Calu3 (cell line): ENCODE measurements around the gene FAM111A. TPM values are rescaled to one million over a fixed set of nuclear protein-coding genes. Genes with fewer than 3 reads are reported as not detected.
"Not testable (repeated sequence)": the region's sequence is repeated elsewhere in the genome, so short reads cannot be mapped to it uniquely, and the experiment has no call there.

Experiments used
- Bru-seq: library from RNA; stranded (reverse); fragments of 400-500 nt; gene quantifications from one replicate; lab custom pipeline; 2021; lab: Mats Ljungman, UMichigan
- BruChase-seq, 2 experiments: library from RNA; stranded (reverse); fragments of 400-500 nt; gene quantifications; one replicate each; lab custom pipeline; 2021; lab: Mats Ljungman, UMichigan
- BruUV-seq: library from RNA; stranded (reverse); fragments of 400-500 nt; replicated peaks from 2 replicates; lab custom pipeline; 2021; lab: Mats Ljungman, UMichigan
- CTCF ChIA-PET: fragments of 300-600 bp; sonication (Branson Sonifier 250); formaldehyde crosslinking; loops from one replicate; lab custom pipeline; 2022; ENCODE audit warnings: antibody characterized with exemption; lab: Charles Lee
- DNase-seq: peaks from one replicate; pipeline ENCODE4 v3.0.0; 2022
- H3K27ac Mint-ChIP-seq: one replicate; pipeline ENCODE4 v1.8.0; 2022; ENCODE audit warnings: mixed read lengths; ENCODE audit not compliant: unreplicated experiment
- H3K27me3 Mint-ChIP-seq: one replicate; pipeline ENCODE4 v1.8.0; 2022; ENCODE audit warnings: mixed read lengths; ENCODE audit not compliant: unreplicated experiment
- H3K36me3 Mint-ChIP-seq: one replicate; pipeline ENCODE4 v1.8.0; 2022; ENCODE audit warnings: mild to moderate bottlenecking, moderate library complexity, mixed read lengths; ENCODE audit not compliant: insufficient read depth, unreplicated experiment
- H3K4me1 Mint-ChIP-seq: one replicate; pipeline ENCODE4 v1.8.0; 2022; ENCODE audit warnings: mild to moderate bottlenecking, low read depth, mixed read lengths; ENCODE audit not compliant: unreplicated experiment
- H3K4me3 Mint-ChIP-seq: one replicate; pipeline ENCODE4 v1.8.0; 2022; ENCODE audit warnings: mild to moderate bottlenecking, low read depth, moderate library complexity, mixed read lengths; ENCODE audit not compliant: unreplicated experiment
- H3K9me3 Mint-ChIP-seq: one replicate; pipeline ENCODE4 v1.8.0; 2022; ENCODE audit warnings: low read depth, mixed read lengths; ENCODE audit not compliant: unreplicated experiment
- CTCF ChIP-seq: fragments of 200-600 bp; IDR thresholded peaks from one replicate; pipeline ENCODE4 v1.8.0; 2022; ENCODE audit warnings: antibody characterized with exemption; ENCODE audit not compliant: unreplicated experiment
- intact Hi-C: fragments of 100-400 bp; cut with micrococcal nuclease; formaldehyde crosslinking; loops from one replicate; pipeline ENCODE4 v1.10.0; 2022; ENCODE audit not compliant: unreplicated experiment
- long read RNA-seq: library from polyadenylated mRNA; stranded (forward); transcript quantifications from one replicate; pipeline ENCODE4 v2.0.0, GENCODE V29; 2022
- total RNA-seq: library from RNA; stranded (reverse); gene quantifications from 2 replicates; pipeline ENCODE4 v1.2.3, GENCODE V29; 2022

Gene FAM111A
- total RNA-seq (87.9 and 91.6 TPM in 2 replicates), Bru-seq, nascent RNA (percentile 96 among the genes with signal in this experiment), BruChase-seq, experiment 1, labeled RNA remaining after a 6-hour chase (percentile 98 among the genes with signal in this experiment), BruChase-seq, experiment 2, labeled RNA remaining after a 2-hour chase (percentile 99 among the genes with signal in this experiment)
- long read RNA-seq, transcript FAM111A-201 (4 exons, 3,592 nt) = major isoform, 12 of 41 reads
- long read RNA-seq, partial matches to known transcripts = 2 of 41 reads
- long read RNA-seq, other reads (novel, unspliced or antisense) = 24 of 41 reads

GRCh38 chr11:59142530-59143507 is at the start of gene FAM111A:
FAM111A (plus strand) TSS chr11:59142856; CDS start chr11:59148873, 6,017 bp downstream.
- TF ChIP-seq CTCF = peak; percentile 14
- Mint-ChIP-seq H3K9me3 (no peaks in the 10 kb centered on the region), H3K27ac (peak within 1 kb of the TSS; percentile 93), H3K36me3 (peaks cover 44% of the 10 kb centered on the region), H3K4me1 (peaks cover 48% of the 10 kb centered on the region), H3K4me3 (peak within 1 kb of the TSS; percentile 97), H3K27me3 (no peaks in the 10 kb centered on the region)
- peak; percentile 88 for DNase-seq
- TSS peak; percentile 41 for BruUV-seq
- intact Hi-C loops = loop anchor here (2.0 to 10.0 kb wide), 2 partner anchors 36 to 218 kb away; partner anchors contain the start of gene FAM111B
- CTCF ChIA-PET = interaction anchor here (0.6 to 1.7 kb wide), 4 partner anchors 12 to 51 kb away, joined by 3 to 12 read pairs (median 6); partner anchors contain the start of gene FAM111B

- H3K9me3 Mint-ChIP-seq, DNase-seq, BruUV-seq, intact Hi-C loops, H3K4me1 Mint-ChIP-seq, H3K27me3 Mint-ChIP-seq, H3K4me3 Mint-ChIP-seq, H3K27ac Mint-ChIP-seq, CTCF ChIA-PET, H3K36me3 Mint-ChIP-seq: not testable (repeated sequence)
Measured at GRCh38 chr11:59093576-59093975, 49.1 kb upstream of the FAM111A start.

- H3K27ac Mint-ChIP-seq, H3K36me3 Mint-ChIP-seq, H3K4me3 Mint-ChIP-seq, H3K4me1 Mint-ChIP-seq, BruUV-seq, DNase-seq, CTCF ChIA-PET, H3K27me3 Mint-ChIP-seq, intact Hi-C loops, H3K9me3 Mint-ChIP-seq: not testable (repeated sequence)
Measured at GRCh38 chr11:59095225-59095624, 47.4 kb upstream of the FAM111A start.

GRCh38 chr11:59095972-59096575 is 46.6 kb upstream of the FAM111A start:
- intact Hi-C loops = loop anchor here (2.0 kb wide), 1 partner anchor 41 kb away; no protein-coding TSS in a partner anchor

GRCh38 chr11:59097113-59097708 is 45.4 kb upstream of the FAM111A start:
- Mint-ChIP-seq H3K36me3 (peaks cover 5% of the 10 kb centered on the region), H3K9me3 (no peaks in the 10 kb centered on the region), H3K4me3 (no peak overlapping the region), H3K4me1 (peaks cover 10% of the 10 kb centered on the region), H3K27ac (no peak overlapping the region), H3K27me3 (no peaks in the 10 kb centered on the region)
- peak; percentile 75 for DNase-seq
- CTCF ChIA-PET = interaction anchor here (0.7 to 2.3 kb wide), 2 partner anchors 61 to 101 kb away, joined by 3 to 10 read pairs; no protein-coding TSS in a partner anchor
- no TSS peak for BruUV-seq
- TF ChIP-seq CTCF = peak; percentile 56
- intact Hi-C loops = loop anchor here (1.0 to 2.0 kb wide), 2 partner anchors 40 to 61 kb away; no protein-coding TSS in a partner anchor

More at GRCh38 chr11:59095972-59096575, 46.6 kb upstream of the FAM111A start:
- not testable (repeated sequence) for H3K27ac Mint-ChIP-seq, H3K4me1 Mint-ChIP-seq, H3K4me3 Mint-ChIP-seq, H3K36me3 Mint-ChIP-seq, H3K27me3 Mint-ChIP-seq, DNase-seq, H3K9me3 Mint-ChIP-seq, BruUV-seq
- CTCF ChIA-PET = interaction anchor here (2.3 kb wide), 1 partner anchor 62 kb away, joined by 10 read pairs; no protein-coding TSS in a partner anchor

- CTCF ChIA-PET = interaction anchor here (2.3 kb wide), 1 partner anchor 60 kb away, joined by 10 read pairs; no protein-coding TSS in a partner anchor
- intact Hi-C loops = loop anchor here (1.0 to 2.0 kb wide), 2 partner anchors 39 to 60 kb away; no protein-coding TSS in a partner anchor
- not testable (repeated sequence) for H3K27ac Mint-ChIP-seq, H3K36me3 Mint-ChIP-seq, DNase-seq, BruUV-seq, H3K4me3 Mint-ChIP-seq, H3K4me1 Mint-ChIP-seq, H3K27me3 Mint-ChIP-seq, H3K9me3 Mint-ChIP-seq
Measured at GRCh38 chr11:59097938-59098337, 44.7 kb upstream of the FAM111A start.
